RWPE2 (cell line): ENCODE results near the gene GPA33.

ENCODE experiments used
- ATAC-seq: fragments of 200-7000 bp; cut with Tn5 transposase; 3 replicates; pipeline ENCODE4 v1.9.1; 2021; ENCODE audit warnings: low read depth
- DNase-seq: peaks from one replicate; pipeline ENCODE4 v3.0.0-alpha.2; 2020; ENCODE audit warnings: low spot score
- H3K27ac ChIP-seq: fragments of 450-650 bp; 2 replicates; pipeline ENCODE4 v1.5.1; 2017; ENCODE audit warnings: mild to moderate bottlenecking; ENCODE audit not compliant: poor library complexity, severe bottlenecking
- H3K27me3 ChIP-seq: fragments of 250-450 bp; sonication (Bioruptor Pico); 2 replicates; pipeline ENCODE4 v1.5.1; 2021; ENCODE audit warnings: mild to moderate bottlenecking, moderate library complexity; ENCODE audit not compliant: insufficient read depth, poor library complexity, severe bottlenecking
- H3K36me3 ChIP-seq: fragments of 250-450 bp; sonication (Bioruptor Pico); 2 replicates; pipeline ENCODE4 v1.5.1; 2020; ENCODE audit warnings: low read depth, mild to moderate bottlenecking, moderate library complexity
- H3K4me1 ChIP-seq: fragments of 250-450 bp; sonication (Bioruptor Pico); 2 replicates; pipeline ENCODE4 v1.5.1; 2021; ENCODE audit warnings: mild to moderate bottlenecking, moderate library complexity; ENCODE audit not compliant: insufficient read depth, poor library complexity, severe bottlenecking
- H3K4me3 ChIP-seq: fragments of 250-450 bp; sonication (Bioruptor Pico); 2 replicates; pipeline ENCODE4 v1.5.1; 2021; ENCODE audit warnings: mild to moderate bottlenecking, moderate library complexity; ENCODE audit not compliant: severe bottlenecking
- H3K9me3 ChIP-seq: fragments of 250-450 bp; sonication (Bioruptor Pico); 2 replicates; pipeline ENCODE4 v1.5.1; 2021; ENCODE audit warnings: mild to moderate bottlenecking, moderate library complexity; ENCODE audit not compliant: severe bottlenecking
- CTCF ChIP-seq: fragments of 450-650 bp; IDR thresholded peaks from one replicate; pipeline ENCODE4 v1.5.1; 2017; ENCODE audit warnings: mild to moderate bottlenecking, moderate library complexity; ENCODE audit not compliant: poor library complexity, severe bottlenecking

Gene GPA33

GRCh38 chr1:167089939-167090313 lies 251 bp downstream of the GPA33 start:
- Histone ChIP-seq H3K36me3 (no peaks in the 10 kb centered on the region), H3K27me3 (no peaks in the 10 kb centered on the region), H3K4me1 (peaks cover 2% of the 10 kb centered on the region), H3K4me3 (no peak overlapping the region), H3K27ac (no peak overlapping the region), H3K9me3 (no peaks in the 10 kb centered on the region)
- ATAC-seq: no peak
- no peak for TF ChIP-seq CTCF
- no peak for DNase-seq

- Histone ChIP-seq H3K27ac (no peak overlapping the region), H3K27me3 (no peaks in the 10 kb centered on the region), H3K4me1 (no peaks in the 10 kb centered on the region), H3K36me3 (no peaks in the 10 kb centered on the region), H3K9me3 (no peaks in the 10 kb centered on the region), H3K4me3 (no peak overlapping the region)
- ATAC-seq (no peak), DNase-seq (no peak)
- no peak for TF ChIP-seq CTCF
These were observed 1.3 kb downstream of the GPA33 start for GRCh38 chr1:167088746-167089417.

GRCh38 chr1:167086768-167087167 lies 3.4 kb downstream of the GPA33 start:
- H3K27ac ChIP-seq: no peak overlapping the region
- no peaks in the 10 kb centered on the region for H3K27me3 ChIP-seq
- no peaks in the 10 kb centered on the region for H3K36me3 ChIP-seq
- no peak for TF ChIP-seq CTCF
- H3K4me3 ChIP-seq: no peak overlapping the region
- DNase-seq (no peak), ATAC-seq (no peak)
- no peaks in the 10 kb centered on the region for H3K9me3 ChIP-seq
- no peaks in the 10 kb centered on the region for H3K4me1 ChIP-seq

- Histone ChIP-seq H3K27me3 (no peaks in the 10 kb centered on the region), H3K4me3 (no peak overlapping the region), H3K9me3 (no peaks in the 10 kb centered on the region), H3K27ac (no peak overlapping the region), H3K36me3 (no peaks in the 10 kb centered on the region), H3K4me1 (no peaks in the 10 kb centered on the region)
- no peak for DNase-seq
- TF ChIP-seq CTCF: peak; percentile 7
- ATAC-seq: peak; percentile 27; the same call in 1 of the 3 replicates
These were observed 4.1 kb downstream of the GPA33 start for GRCh38 chr1:167086033-167086432.

- TF ChIP-seq CTCF: no peak
- Histone ChIP-seq H3K4me3 (no peak overlapping the region), H3K36me3 (no peaks in the 10 kb centered on the region), H3K27ac (no peak overlapping the region), H3K4me1 (no peaks in the 10 kb centered on the region), H3K27me3 (no peaks in the 10 kb centered on the region), H3K9me3 (no peaks in the 10 kb centered on the region)
- DNase-seq (no peak), ATAC-seq (no peak)
These were observed 5.4 kb downstream of the GPA33 start for GRCh38 chr1:167084757-167085156.
